Keratinocyte (primary cell): ENCODE measurements around the gene BMP7. TPM values are rescaled to one million over a fixed set of nuclear protein-coding genes. Genes with fewer than 3 reads are reported as not detected.

Source experiments
- DNase-seq: peaks from one replicate; pipeline ENCODE4 v3.0.0-alpha.2; 2011; ENCODE audit warnings: low read depth, missing footprints, low spot score
- FAIRE-seq: peaks from 2 replicates; lab custom pipeline; 2011; peaks lifted over from hg19 to GRCh38; lab: Jason Lieb, UNC
- H2AFZ ChIP-seq: 2 replicates; pipeline ENCODE4 v1.6.0; 2012; ENCODE audit warnings: low read length, control low read depth, inconsistent platforms; ENCODE audit not compliant: control insufficient read depth
- H3K27ac ChIP-seq: 2 replicates; pipeline ENCODE4 v1.5.1; 2011; ENCODE audit warnings: low read length; ENCODE audit not compliant: control insufficient read depth, insufficient read depth
- H3K27me3 ChIP-seq: 3 replicates; pipeline ENCODE4 v1.6.0; 2011; ENCODE audit warnings: low read length; ENCODE audit not compliant: control insufficient read depth, insufficient read depth; ENCODE audit errors: extremely low read depth
- H3K36me3 ChIP-seq, 2 experiments: 2 replicates in 1 of 2; 3 replicates in 1 of 2; pipeline ENCODE4 v1.5.1; 2011; ENCODE audit warnings: low read length in 2 of 2, mild to moderate bottlenecking in 1 of 2; ENCODE audit not compliant: control insufficient read depth in 2 of 2, insufficient read depth in 2 of 2; ENCODE audit errors: extremely low read depth in 1 of 2
- H3K4me1 ChIP-seq: 3 replicates; pipeline ENCODE4 v1.5.1; 2011; ENCODE audit warnings: low read length; ENCODE audit not compliant: control insufficient read depth, insufficient read depth; ENCODE audit errors: extremely low read depth
- H3K4me2 ChIP-seq: 3 replicates; pipeline ENCODE4 v1.6.0; 2011; ENCODE audit warnings: low read depth, low read length; ENCODE audit not compliant: control insufficient read depth, insufficient read depth; ENCODE audit errors: extremely low read depth
- H3K4me3 ChIP-seq, 3 experiments: fragments of 200-600 bp in 1 of 3; sonication (generic) in 1 of 3; 2 replicates in 2 of 3; 3 replicates in 1 of 3; pipeline ENCODE4 v1.5.1; 2011 to 2016; ENCODE audit warnings: low read length in 3 of 3, mild to moderate bottlenecking in 3 of 3, control low read depth in 2 of 3, inconsistent platforms in 1 of 3, low read depth in 1 of 3, mixed read lengths in 1 of 3, mixed run types in 1 of 3, moderate library complexity in 1 of 3; ENCODE audit not compliant: control insufficient read depth in 2 of 3, insufficient read depth in 2 of 3; ENCODE audit errors: extremely low read depth in 1 of 3
- H3K79me2 ChIP-seq: 2 replicates; pipeline ENCODE4 v1.6.0; 2012; ENCODE audit warnings: low read length; ENCODE audit not compliant: control insufficient read depth, insufficient read depth
- H3K9ac ChIP-seq: 3 replicates; pipeline ENCODE4 v1.6.0; 2011; ENCODE audit warnings: low read length; ENCODE audit not compliant: control insufficient read depth, insufficient read depth; ENCODE audit errors: extremely low read depth
- H3K9me1 ChIP-seq: 3 replicates; pipeline ENCODE4 v1.6.0; 2011; ENCODE audit warnings: low read length; ENCODE audit not compliant: control insufficient read depth, insufficient read depth; ENCODE audit errors: extremely low read depth
- H3K9me3 ChIP-seq: 2 replicates; pipeline ENCODE4 v1.5.1; 2012; ENCODE audit warnings: low read depth, low read length; ENCODE audit not compliant: control insufficient read depth
- H4K20me1 ChIP-seq: 3 replicates; pipeline ENCODE4 v1.6.0; 2011; ENCODE audit warnings: low read length; ENCODE audit not compliant: control insufficient read depth, insufficient read depth; ENCODE audit errors: extremely low read depth
- EZH2 ChIP-seq: IDR thresholded peaks from one replicate; pipeline ENCODE4 v1.6.1; 2012; ENCODE audit warnings: inconsistent platforms, mild to moderate bottlenecking, low read length, moderate library complexity
- dilution Hi-C: fragments of 300-500 bp; cut with MboI; formaldehyde crosslinking; loops from one replicate; pipeline ENCODE4 v1.7.0; 2020; ENCODE audit warnings: low sequenced_read_pairs; ENCODE audit not compliant: extremely low pct_ligation_motif_present
- polyA plus RNA-seq, 5 experiments: library from polyadenylated mRNA; depleted of rRNA in 3 of 5; stranded (reverse) in 3 of 5; stranded (forward) in 1 of 5; unstranded in 1 of 5; fragments of >200 nt; gene quantifications; 1 replicate in 1 of 5; 2 replicates in 3 of 5; 3 replicates in 1 of 5; pipeline versions ENCODE4 v1.2.1 to v1.2.3, GENCODE V29; 2011 to 2012; ENCODE audit warnings: missing spikeins in 2 of 5, low read depth in 1 of 5, low replicate concordance in 1 of 5
- TF ChIP-seq, protein P1 (sequence below), 3 experiments: IDR thresholded peaks in 1 of 3; conservative IDR thresholded peaks in 1 of 3; optimal IDR thresholded peaks in 1 of 3; 2 replicates in 2 of 3; 3 replicates in 1 of 3; pipeline versions ENCODE3 to v1.5.1; 2011; ENCODE audit warnings: low read length in 3 of 3, mild to moderate bottlenecking in 3 of 3, moderate library complexity in 2 of 3, control low read depth in 1 of 3, inconsistent platforms in 1 of 3; ENCODE audit not compliant: insufficient read depth in 2 of 3; ENCODE audit errors: extremely low read depth in 1 of 3

Gene BMP7
- polyA plus RNA-seq, 1 donor (not counting 4 experiments of a cell fraction or from before 2014, with no cell fraction given): 0.29 TPM

DNA sequence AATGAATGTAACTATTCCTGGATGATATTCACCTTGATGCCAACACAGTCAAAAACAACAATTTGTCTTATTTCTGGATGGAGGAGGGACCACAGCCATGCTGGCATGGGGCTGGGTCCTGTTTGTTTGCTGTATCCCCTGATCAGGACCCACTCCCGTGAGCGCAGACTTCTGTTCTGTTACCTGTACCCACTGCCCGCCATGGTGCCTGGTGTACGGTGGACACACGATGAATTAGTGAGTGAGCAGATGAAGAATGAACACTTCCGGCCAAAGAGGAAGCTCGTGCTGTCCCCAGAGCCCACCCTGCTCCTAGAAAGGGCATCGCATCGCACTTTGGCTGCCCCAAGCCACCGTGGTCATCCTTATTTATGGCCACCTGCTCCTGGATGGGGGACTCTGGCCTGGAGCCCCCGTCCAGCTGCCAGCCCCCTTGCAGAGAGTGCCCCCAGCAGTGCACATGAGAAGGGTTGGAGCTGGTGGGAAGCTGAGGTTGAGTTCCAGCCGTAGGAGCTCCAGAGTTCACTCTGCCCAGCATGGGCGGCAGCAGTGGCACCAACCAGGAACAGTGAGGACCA is 100.9 kb downstream of the BMP7 start:
- no peaks in the 10 kb centered on the region for H3K36me3 ChIP-seq
- H3K79me2 ChIP-seq: no peaks in the 10 kb centered on the region
- no peak overlapping the region for H3K4me2 ChIP-seq
- dilution Hi-C loops: no loop called here
- H3K9me3 ChIP-seq: no peaks in the 10 kb centered on the region
- FAIRE-seq (no peak), DNase-seq (no peak)
- peaks cover under 1% of the 10 kb centered on the region for H4K20me1 ChIP-seq
- no peak overlapping the region for H3K4me3 ChIP-seq
- H3K9me1 ChIP-seq: no peaks in the 10 kb centered on the region
- peaks cover under 1% of the 10 kb centered on the region for H3K27me3 ChIP-seq
- no peaks in the 10 kb centered on the region for H3K4me1 ChIP-seq
- H2AFZ ChIP-seq: no peak overlapping the region
- no peak overlapping the region for H3K9ac ChIP-seq
- H3K27ac ChIP-seq: no peak overlapping the region
- TF ChIP-seq, protein P1, sequence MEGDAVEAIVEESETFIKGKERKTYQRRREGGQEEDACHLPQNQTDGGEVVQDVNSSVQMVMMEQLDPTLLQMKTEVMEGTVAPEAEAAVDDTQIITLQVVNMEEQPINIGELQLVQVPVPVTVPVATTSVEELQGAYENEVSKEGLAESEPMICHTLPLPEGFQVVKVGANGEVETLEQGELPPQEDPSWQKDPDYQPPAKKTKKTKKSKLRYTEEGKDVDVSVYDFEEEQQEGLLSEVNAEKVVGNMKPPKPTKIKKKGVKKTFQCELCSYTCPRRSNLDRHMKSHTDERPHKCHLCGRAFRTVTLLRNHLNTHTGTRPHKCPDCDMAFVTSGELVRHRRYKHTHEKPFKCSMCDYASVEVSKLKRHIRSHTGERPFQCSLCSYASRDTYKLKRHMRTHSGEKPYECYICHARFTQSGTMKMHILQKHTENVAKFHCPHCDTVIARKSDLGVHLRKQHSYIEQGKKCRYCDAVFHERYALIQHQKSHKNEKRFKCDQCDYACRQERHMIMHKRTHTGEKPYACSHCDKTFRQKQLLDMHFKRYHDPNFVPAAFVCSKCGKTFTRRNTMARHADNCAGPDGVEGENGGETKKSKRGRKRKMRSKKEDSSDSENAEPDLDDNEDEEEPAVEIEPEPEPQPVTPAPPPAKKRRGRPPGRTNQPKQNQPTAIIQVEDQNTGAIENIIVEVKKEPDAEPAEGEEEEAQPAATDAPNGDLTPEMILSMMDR (optimal IDR thresholded peaks at IDR 0.05 in 1 of 3, IDR thresholded peaks at IDR 0.05 in 1 of 3, conservative IDR thresholded peaks at IDR 0.05 in 1 of 3; ENCODE audit: extremely low read depth in 1 of 3, insufficient read depth in 2 of 3, low read length in 3 of 3): no peak
- no peak for TF ChIP-seq EZH2

DNA sequence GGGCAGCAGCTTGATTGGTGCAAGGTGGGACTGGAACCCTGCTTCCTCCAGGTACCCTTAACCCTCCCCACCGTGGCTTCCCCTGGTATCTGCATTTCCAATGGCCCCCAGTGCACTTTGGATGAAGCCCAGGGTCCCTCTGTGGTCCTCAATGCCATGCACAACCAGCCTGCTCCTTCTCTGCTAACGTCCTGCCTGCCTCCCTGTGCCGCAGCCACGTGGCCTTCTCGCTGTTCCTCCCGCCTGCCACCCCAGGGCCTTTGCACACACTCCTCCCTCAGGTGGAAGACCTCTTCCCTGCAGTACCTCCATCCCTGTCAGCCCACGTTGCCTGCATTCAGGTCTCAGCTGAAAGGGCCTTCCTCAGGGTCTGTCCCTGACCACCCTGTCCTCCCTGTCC is 101.6 kb downstream of the BMP7 start:
- Histone ChIP-seq H3K27ac (no peak overlapping the region), H3K9me1 (no peaks in the 10 kb centered on the region), H3K4me1 (no peaks in the 10 kb centered on the region), H4K20me1 (peaks cover 2% of the 10 kb centered on the region), H3K27me3 (peaks cover 7% of the 10 kb centered on the region), H3K9ac (no peak overlapping the region), H3K36me3 (no peaks in the 10 kb centered on the region), H2AFZ (no peak overlapping the region), H3K4me2 (no peak overlapping the region), H3K4me3 (no peak overlapping the region), H3K79me2 (no peaks in the 10 kb centered on the region), H3K9me3 (no peaks in the 10 kb centered on the region)
- DNase-seq (no peak), FAIRE-seq (no peak)
- TF ChIP-seq, protein P1 (optimal IDR thresholded peaks at IDR 0.05 in 1 of 3, IDR thresholded peaks at IDR 0.05 in 1 of 3, conservative IDR thresholded peaks at IDR 0.05 in 1 of 3; ENCODE audit: extremely low read depth in 1 of 3, insufficient read depth in 2 of 3, low read length in 3 of 3): no peak
- TF ChIP-seq EZH2: no peak
- dilution Hi-C loops: no loop called here
